DND-41 (cell line): Measurements from ENCODE around the gene SMIM32.

Source experiments
- ATAC-seq: fragments of 200-7000 bp; cut with Tn5 transposase; 3 replicates; pipeline ENCODE4 v1.9.1; 2021; ENCODE audit warnings: low read depth; ENCODE audit not compliant: insufficient read depth
- DNase-seq: peaks from one replicate; pipeline ENCODE4 v3.0.0-alpha.2; 2020
- H2AFZ ChIP-seq: 2 replicates; pipeline ENCODE4 v1.6.0; 2012; ENCODE audit warnings: low read depth, low read length
- H3K27ac ChIP-seq: 2 replicates; pipeline ENCODE4 v1.5.1; 2012; ENCODE audit warnings: low read length, inconsistent platforms
- H3K27me3 ChIP-seq: fragments of 200-600 bp; sonication (generic); 2 replicates; pipeline ENCODE4 v1.6.0; 2012; ENCODE audit warnings: low read length, mild to moderate bottlenecking, inconsistent platforms; ENCODE audit not compliant: insufficient read depth, poor library complexity
- H3K36me3 ChIP-seq: 2 replicates; pipeline ENCODE4 v1.5.1; 2012; ENCODE audit warnings: low read length, inconsistent platforms; ENCODE audit not compliant: insufficient read depth
- H3K4me1 ChIP-seq: 2 replicates; pipeline ENCODE4 v1.5.1; 2012; ENCODE audit warnings: mild to moderate bottlenecking, low read length; ENCODE audit not compliant: insufficient read depth
- H3K4me2 ChIP-seq: 2 replicates; pipeline ENCODE4 v1.6.0; 2012; ENCODE audit warnings: mild to moderate bottlenecking, moderate library complexity, low read length, inconsistent platforms; ENCODE audit not compliant: insufficient read depth
- H3K4me3 ChIP-seq, 2 experiments: fragments of 200-600 bp in 1 of 2; shearing (Covaris generic) in 1 of 2; 2 replicates each; pipeline ENCODE4 v1.5.1; 2012 to 2016; ENCODE audit warnings: inconsistent platforms in 2 of 2, low read length in 2 of 2, mild to moderate bottlenecking in 2 of 2, low read depth in 1 of 2, moderate library complexity in 1 of 2
- H3K79me2 ChIP-seq: 2 replicates; pipeline ENCODE4 v1.6.0; 2012; ENCODE audit warnings: low read length, inconsistent platforms; ENCODE audit not compliant: insufficient read depth
- H3K9ac ChIP-seq: 2 replicates; pipeline ENCODE4 v1.6.0; 2012; ENCODE audit warnings: low read depth, mild to moderate bottlenecking, inconsistent platforms, low read length, moderate library complexity
- H3K9me3 ChIP-seq: 2 replicates; pipeline ENCODE4 v1.5.1; 2012; ENCODE audit warnings: low read length, moderate library complexity, mild to moderate bottlenecking, inconsistent platforms; ENCODE audit not compliant: insufficient read depth, severe bottlenecking
- H4K20me1 ChIP-seq: 2 replicates; pipeline ENCODE4 v1.6.0; 2012; ENCODE audit warnings: low read length; ENCODE audit not compliant: insufficient read depth
- EZH2 ChIP-seq: IDR thresholded peaks from 3 replicates; pipeline ENCODE4 v1.6.1; 2012; ENCODE audit warnings: borderline replicate concordance, low read depth, mild to moderate bottlenecking, moderate library complexity, low read length, inconsistent platforms; ENCODE audit not compliant: severe bottlenecking
- TF ChIP-seq, protein P1 (sequence below): IDR thresholded peaks from 2 replicates; pipeline ENCODE4 v1.5.1; 2012; ENCODE audit warnings: borderline replicate concordance, low read length, moderate library complexity, mild to moderate bottlenecking; ENCODE audit not compliant: poor library complexity, severe bottlenecking; ENCODE audit errors: extremely low read depth

The SMIM32 gene

GRCh38 chr5:136206361-136206760 is 13.4 kb upstream of the SMIM32 start:
- H3K9ac ChIP-seq = no peak overlapping the region
- H3K4me1 ChIP-seq = no peaks in the 10 kb centered on the region
- H3K36me3 ChIP-seq = no peaks in the 10 kb centered on the region
- no peaks in the 10 kb centered on the region for H3K79me2 ChIP-seq
- H3K4me3 ChIP-seq = no peak overlapping the region
- H3K9me3 ChIP-seq = no peaks in the 10 kb centered on the region
- DNase-seq (no peak), ATAC-seq (no peak)
- H3K27me3 ChIP-seq = peaks cover 3% of the 10 kb centered on the region
- no peak overlapping the region for H3K27ac ChIP-seq
- no peaks in the 10 kb centered on the region; the same call in 1 of the 2 replicates for H4K20me1 ChIP-seq
- no peak for TF ChIP-seq EZH2
- TF ChIP-seq, protein P1, sequence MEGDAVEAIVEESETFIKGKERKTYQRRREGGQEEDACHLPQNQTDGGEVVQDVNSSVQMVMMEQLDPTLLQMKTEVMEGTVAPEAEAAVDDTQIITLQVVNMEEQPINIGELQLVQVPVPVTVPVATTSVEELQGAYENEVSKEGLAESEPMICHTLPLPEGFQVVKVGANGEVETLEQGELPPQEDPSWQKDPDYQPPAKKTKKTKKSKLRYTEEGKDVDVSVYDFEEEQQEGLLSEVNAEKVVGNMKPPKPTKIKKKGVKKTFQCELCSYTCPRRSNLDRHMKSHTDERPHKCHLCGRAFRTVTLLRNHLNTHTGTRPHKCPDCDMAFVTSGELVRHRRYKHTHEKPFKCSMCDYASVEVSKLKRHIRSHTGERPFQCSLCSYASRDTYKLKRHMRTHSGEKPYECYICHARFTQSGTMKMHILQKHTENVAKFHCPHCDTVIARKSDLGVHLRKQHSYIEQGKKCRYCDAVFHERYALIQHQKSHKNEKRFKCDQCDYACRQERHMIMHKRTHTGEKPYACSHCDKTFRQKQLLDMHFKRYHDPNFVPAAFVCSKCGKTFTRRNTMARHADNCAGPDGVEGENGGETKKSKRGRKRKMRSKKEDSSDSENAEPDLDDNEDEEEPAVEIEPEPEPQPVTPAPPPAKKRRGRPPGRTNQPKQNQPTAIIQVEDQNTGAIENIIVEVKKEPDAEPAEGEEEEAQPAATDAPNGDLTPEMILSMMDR = no peak
- no peak overlapping the region for H2AFZ ChIP-seq
- no peak overlapping the region for H3K4me2 ChIP-seq

DNA sequence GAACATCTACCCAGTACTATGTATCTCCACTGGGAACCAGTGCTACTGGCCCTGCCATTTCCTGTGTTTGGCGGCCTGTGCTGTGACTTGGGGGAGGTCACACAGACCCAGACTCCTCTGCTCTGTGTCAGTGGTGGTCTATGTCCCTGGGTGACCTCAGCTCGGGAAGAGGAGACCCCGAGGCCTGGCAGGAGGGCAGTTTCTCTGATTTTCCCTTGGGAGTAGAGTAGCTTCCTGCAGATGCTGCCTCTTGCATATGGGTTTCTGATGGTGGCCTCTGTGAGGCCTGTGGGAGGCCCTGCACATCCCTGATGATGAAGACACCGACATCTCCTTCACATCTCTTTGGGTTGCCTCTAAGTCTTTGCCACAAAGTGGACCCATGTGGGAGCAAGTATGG is 13.0 kb upstream of the SMIM32 start:
- DNase-seq (no peak), ATAC-seq (no peak)
- TF ChIP-seq, protein P1 = no peak
- TF ChIP-seq EZH2 = no peak
- peaks cover 5% of the 10 kb centered on the region for H3K27me3 ChIP-seq
- no peak overlapping the region for H2AFZ ChIP-seq
- H4K20me1 ChIP-seq = no peaks in the 10 kb centered on the region; the same call in 1 of the 2 replicates
- H3K9ac ChIP-seq = no peak overlapping the region
- H3K36me3 ChIP-seq = no peaks in the 10 kb centered on the region
- no peaks in the 10 kb centered on the region for H3K9me3 ChIP-seq
- no peaks in the 10 kb centered on the region for H3K79me2 ChIP-seq
- no peaks in the 10 kb centered on the region for H3K4me1 ChIP-seq
- no peak overlapping the region for H3K4me2 ChIP-seq
- H3K4me3 ChIP-seq = no peak overlapping the region
- no peak overlapping the region for H3K27ac ChIP-seq

DNA sequence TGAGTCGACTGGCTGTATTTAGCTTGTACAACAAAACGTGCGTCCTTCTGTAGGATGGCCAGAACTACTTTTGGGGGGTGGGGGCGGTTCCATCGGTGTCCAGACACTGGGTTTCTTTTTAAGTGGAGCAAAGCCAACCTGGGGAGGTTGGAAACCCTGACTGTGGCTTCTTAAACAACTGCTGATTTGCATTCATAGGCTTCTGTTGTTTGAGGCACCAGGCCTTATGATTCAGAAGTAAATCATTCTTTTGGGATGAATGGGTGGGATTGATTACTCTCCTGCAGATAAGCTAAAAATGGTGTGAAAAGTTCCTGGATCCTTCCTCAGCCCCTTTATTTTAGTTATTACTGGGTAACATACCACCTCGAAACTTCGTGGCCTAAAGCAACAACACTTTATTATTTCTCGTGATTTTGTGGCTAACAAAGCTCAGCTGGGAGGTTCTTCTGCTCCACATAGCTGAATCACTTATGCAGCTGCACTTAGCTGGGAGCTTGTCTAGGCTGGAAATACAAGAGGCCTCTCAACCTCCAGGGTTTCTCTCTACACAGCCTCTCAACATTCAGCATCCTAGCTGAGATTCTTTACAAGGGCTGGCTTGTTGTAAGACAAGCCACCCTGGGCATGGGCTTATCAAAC is 12.2 kb upstream of the SMIM32 start:
- H3K4me1 ChIP-seq = no peaks in the 10 kb centered on the region
- no peaks in the 10 kb centered on the region for H3K79me2 ChIP-seq
- H3K27me3 ChIP-seq = peaks cover 11% of the 10 kb centered on the region
- no peak overlapping the region for H3K4me2 ChIP-seq
- DNase-seq = no peak
- H4K20me1 ChIP-seq = no peaks in the 10 kb centered on the region; the same call in 1 of the 2 replicates
- H3K36me3 ChIP-seq = no peaks in the 10 kb centered on the region
- no peak overlapping the region for H3K9ac ChIP-seq
- no peaks in the 10 kb centered on the region for H3K9me3 ChIP-seq
- no peak overlapping the region for H3K4me3 ChIP-seq
- ATAC-seq = no peak
- H2AFZ ChIP-seq = no peak overlapping the region
- H3K27ac ChIP-seq = no peak overlapping the region
- no peak for TF ChIP-seq EZH2
- TF ChIP-seq, protein P1 = no peak
